Measurements from ENCODE around the gene TMEM63B.

Gene TMEM63B

DNA sequence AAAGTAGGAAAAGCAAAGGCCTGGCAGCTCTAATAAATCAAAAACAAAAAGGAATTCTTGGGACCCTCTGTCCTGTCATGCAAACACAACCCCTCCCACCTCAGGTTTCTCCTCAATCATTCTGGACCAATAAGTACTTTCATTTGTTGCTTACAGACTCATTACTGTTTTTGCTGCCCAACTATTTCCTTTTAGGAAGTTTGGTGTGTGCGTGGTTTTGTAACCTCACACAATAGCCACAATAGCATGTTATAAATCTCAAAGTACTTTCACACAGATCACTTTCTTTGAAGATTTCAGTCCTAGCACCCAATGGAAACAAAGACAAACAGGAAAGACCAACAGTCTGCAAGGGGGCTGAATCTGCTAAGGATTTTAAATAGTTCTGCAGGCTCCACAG, 4.6 kb upstream of the TMEM63B start:
- no peak overlapping the region for H3K9ac ChIP-seq (ENCODE audit: low read depth, low read length)
- H3K4me3 ChIP-seq (ENCODE audit: low read depth, low read length) = no peak overlapping the region
- H3K27me3 ChIP-seq (ENCODE audit: control insufficient read depth, insufficient read depth, low read length) = no peaks in the 10 kb centered on the region
- peaks cover 27% of the 10 kb centered on the region for H3K4me1 ChIP-seq (ENCODE audit: control insufficient read depth, insufficient read depth, low read length)
- no peak overlapping the region for H3K27ac ChIP-seq (ENCODE audit: low read depth, low read length)
- H3K36me3 ChIP-seq (ENCODE audit: control insufficient read depth, insufficient read depth, low read length) = no peaks in the 10 kb centered on the region
- no peaks in the 10 kb centered on the region for H3K9me3 ChIP-seq (ENCODE audit: control insufficient read depth, insufficient read depth, low read length)

DNA sequence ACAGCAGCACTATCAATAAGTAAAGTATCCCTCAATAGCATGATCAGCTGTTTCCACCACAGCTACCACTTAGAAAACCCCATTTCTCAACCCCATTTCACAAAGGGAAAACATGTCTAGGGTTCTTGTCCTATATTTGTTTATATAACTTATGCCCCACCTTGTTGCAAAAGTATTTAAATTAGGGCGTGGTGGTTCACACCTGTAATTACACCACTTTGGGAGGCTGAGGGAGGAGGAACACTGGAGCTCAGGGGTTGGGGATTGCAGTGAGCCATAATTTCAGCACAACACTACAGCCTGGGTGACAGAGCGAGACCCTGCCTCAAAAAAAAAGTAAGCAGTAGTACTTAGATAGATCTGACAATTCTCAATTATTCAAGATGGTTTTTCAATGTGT, 3.8 kb upstream of the TMEM63B start:
- Histone ChIP-seq H3K9ac (ENCODE audit: low read depth, low read length) (no peak overlapping the region), H3K27ac (ENCODE audit: low read depth, low read length) (no peak overlapping the region), H3K27me3 (ENCODE audit: control insufficient read depth, insufficient read depth, low read length) (no peaks in the 10 kb centered on the region), H3K4me1 (ENCODE audit: control insufficient read depth, insufficient read depth, low read length) (peaks cover 28% of the 10 kb centered on the region), H3K9me3 (ENCODE audit: control insufficient read depth, insufficient read depth, low read length) (no peaks in the 10 kb centered on the region), H3K36me3 (ENCODE audit: control insufficient read depth, insufficient read depth, low read length) (no peaks in the 10 kb centered on the region), H3K4me3 (ENCODE audit: low read depth, low read length) (no peak overlapping the region)

DNA sequence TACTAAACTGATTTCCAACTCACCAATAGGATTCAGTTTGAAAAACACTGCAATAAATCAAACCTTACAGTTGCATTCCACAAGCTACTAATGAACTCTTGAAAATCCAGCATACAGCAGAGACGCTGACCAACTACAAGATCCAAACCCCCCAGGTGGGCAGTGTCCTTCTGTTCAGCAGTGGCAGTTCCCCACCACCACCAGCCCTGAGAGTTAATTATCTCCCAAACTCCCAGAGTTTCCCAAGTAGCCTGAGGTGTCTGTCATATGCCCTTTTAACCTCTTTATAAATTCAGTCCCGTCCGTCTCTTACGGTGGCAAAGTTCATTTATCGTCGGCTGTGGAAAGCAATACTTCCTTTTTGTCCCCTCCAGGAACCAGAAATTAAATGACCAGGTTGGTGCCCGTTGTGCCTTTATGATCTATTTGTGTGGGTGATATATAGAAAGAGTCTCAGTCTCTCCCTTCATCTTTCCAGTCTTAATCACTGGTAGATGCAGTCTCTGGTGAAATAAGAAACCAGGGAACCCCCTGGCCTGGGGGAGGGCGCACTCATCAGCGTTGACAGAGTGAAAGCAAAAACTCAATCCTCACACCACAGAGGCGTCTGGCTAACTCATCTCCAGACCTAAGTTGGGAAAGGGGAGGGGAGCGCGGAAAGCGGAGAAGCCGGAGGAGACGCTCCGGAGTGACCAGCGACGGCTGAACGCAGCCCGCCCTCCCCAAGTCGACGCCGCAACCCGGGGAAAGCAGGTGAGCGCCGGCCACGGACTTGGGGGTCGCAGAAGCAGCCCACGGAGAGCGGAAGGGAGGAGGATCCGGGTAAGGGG, 819 bp upstream of the TMEM63B start:
- H3K4me3 ChIP-seq (ENCODE audit: low read depth, low read length) = peak overlapping the region; percentile 85
- peak overlapping the region; percentile 87 for H3K27ac ChIP-seq (ENCODE audit: low read depth, low read length)
- peaks cover 22% of the 10 kb centered on the region for H3K4me1 ChIP-seq (ENCODE audit: control insufficient read depth, insufficient read depth, low read length)
- H3K9ac ChIP-seq (ENCODE audit: low read depth, low read length) = peak overlapping the region; percentile 68
- H3K9me3 ChIP-seq (ENCODE audit: control insufficient read depth, insufficient read depth, low read length) = no peaks in the 10 kb centered on the region
- no peaks in the 10 kb centered on the region for H3K36me3 ChIP-seq (ENCODE audit: control insufficient read depth, insufficient read depth, low read length)
- no peaks in the 10 kb centered on the region for H3K27me3 ChIP-seq (ENCODE audit: control insufficient read depth, insufficient read depth, low read length)

DNA sequence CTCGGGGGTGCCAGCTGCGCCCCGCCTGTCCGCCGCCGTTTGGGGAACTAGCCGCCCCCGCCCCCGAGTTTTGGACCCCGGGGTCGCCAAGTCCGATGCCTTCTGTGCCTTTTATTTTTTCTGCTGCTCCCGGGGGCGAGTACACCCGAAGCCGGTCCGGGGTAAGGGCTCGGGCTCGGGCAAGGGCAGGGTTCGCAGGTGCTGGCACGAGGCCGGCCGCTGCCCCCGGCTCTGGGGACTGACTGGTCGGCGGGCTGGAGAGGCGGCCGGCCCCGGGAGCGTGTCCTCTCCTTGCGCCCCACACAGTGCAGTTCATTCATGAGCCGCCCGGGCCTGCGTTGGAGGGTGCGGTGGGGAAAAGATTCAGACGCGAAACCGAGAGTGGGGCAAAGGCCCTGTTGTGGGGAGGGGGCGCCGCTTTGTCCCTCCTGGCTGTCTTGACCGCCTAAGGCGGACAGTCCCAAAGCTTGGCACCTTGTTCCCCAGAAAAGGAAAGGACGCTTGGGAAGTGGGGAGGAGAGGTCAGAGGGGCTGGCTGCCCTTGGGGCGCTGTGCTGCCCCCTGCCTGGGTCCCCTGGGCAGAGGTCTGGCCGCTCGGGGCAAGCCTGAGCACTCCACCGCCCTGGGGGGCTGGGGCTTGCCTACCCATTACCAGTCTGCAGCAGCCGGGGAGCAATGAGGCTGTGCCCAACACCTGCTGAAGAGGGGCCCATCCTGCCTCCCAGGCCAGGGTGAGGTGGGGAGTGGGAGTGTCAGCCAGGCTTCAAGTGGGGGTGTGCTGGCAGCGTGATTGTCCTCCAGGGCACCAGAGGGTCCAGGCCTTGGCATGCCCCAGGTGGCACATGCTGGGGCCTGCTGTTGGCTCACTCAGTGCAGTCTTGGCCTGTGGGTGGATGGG, 915 bp downstream of the TMEM63B start:
- H3K4me3 ChIP-seq (ENCODE audit: low read depth, low read length) = peak overlapping the region; percentile 87
- H3K27me3 ChIP-seq (ENCODE audit: control insufficient read depth, insufficient read depth, low read length) = no peaks in the 10 kb centered on the region
- H3K27ac ChIP-seq (ENCODE audit: low read depth, low read length) = no peak overlapping the region
- H3K9ac ChIP-seq (ENCODE audit: low read depth, low read length) = peak overlapping the region; percentile 8; the same call in 1 of the 2 replicates
- H3K9me3 ChIP-seq (ENCODE audit: control insufficient read depth, insufficient read depth, low read length) = no peaks in the 10 kb centered on the region
- H3K36me3 ChIP-seq (ENCODE audit: control insufficient read depth, insufficient read depth, low read length) = no peaks in the 10 kb centered on the region
- H3K4me1 ChIP-seq (ENCODE audit: control insufficient read depth, insufficient read depth, low read length) = peaks cover 22% of the 10 kb centered on the region

DNA sequence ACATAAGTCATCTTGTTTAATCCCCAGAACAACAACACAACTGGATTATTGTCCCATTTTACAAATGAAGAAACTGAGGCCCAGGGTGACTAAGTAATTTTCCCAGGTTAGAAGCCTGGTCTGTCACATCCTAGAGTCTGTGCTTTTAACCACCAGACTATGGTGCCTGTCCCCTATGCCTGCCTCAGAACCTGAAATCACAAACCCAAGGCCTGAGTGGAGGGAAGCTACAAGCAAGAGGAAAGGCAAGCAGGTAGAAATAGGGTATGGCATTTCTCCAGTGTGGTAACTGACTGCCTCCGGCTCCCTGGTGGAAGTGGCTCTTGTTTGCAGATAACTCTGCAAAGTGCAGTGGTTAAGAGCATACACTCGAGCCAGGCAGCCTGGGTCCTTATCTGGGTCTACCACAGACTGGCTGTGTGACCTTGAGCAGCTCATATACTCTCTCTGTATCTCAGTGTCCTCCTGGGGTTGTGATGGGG, 2.5 kb downstream of the TMEM63B start:
- Histone ChIP-seq H3K4me3 (ENCODE audit: low read depth, low read length) (no peak overlapping the region), H3K9ac (ENCODE audit: low read depth, low read length) (no peak overlapping the region), H3K9me3 (ENCODE audit: control insufficient read depth, insufficient read depth, low read length) (no peaks in the 10 kb centered on the region), H3K4me1 (ENCODE audit: control insufficient read depth, insufficient read depth, low read length) (peaks cover 27% of the 10 kb centered on the region), H3K27me3 (ENCODE audit: control insufficient read depth, insufficient read depth, low read length) (no peaks in the 10 kb centered on the region), H3K36me3 (ENCODE audit: control insufficient read depth, insufficient read depth, low read length) (peaks cover 5% of the 10 kb centered on the region), H3K27ac (ENCODE audit: low read depth, low read length) (no peak overlapping the region)

DNA sequence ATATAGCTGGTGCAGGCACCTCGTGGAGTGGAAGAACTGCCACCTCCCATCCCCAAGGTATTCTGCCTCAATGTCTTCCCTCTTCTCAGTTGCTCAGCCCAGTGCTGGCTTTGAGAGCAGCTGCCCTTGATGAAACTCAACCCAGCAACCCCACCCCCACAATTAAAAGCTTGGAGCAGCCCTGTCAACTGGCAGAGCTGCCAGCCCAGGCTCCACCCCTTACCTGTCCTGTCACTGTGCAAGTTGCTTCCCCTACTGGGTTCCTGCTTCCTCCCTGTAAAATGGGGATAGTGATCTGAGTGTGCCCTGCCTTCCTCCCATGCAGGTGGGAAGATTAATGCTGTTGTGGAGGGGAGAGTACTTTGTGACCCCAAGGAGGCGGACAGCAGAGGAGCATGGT, 4.5 kb downstream of the TMEM63B start:
- H3K9ac ChIP-seq (ENCODE audit: low read depth, low read length) = no peak overlapping the region
- peaks cover 9% of the 10 kb centered on the region for H3K36me3 ChIP-seq (ENCODE audit: control insufficient read depth, insufficient read depth, low read length)
- no peaks in the 10 kb centered on the region for H3K27me3 ChIP-seq (ENCODE audit: control insufficient read depth, insufficient read depth, low read length)
- H3K4me3 ChIP-seq (ENCODE audit: low read depth, low read length) = no peak overlapping the region
- peaks cover 19% of the 10 kb centered on the region; the same call in 1 of the 2 replicates for H3K4me1 ChIP-seq (ENCODE audit: control insufficient read depth, insufficient read depth, low read length)
- no peaks in the 10 kb centered on the region for H3K9me3 ChIP-seq (ENCODE audit: control insufficient read depth, insufficient read depth, low read length)
- no peak overlapping the region for H3K27ac ChIP-seq (ENCODE audit: low read depth, low read length)

DNA sequence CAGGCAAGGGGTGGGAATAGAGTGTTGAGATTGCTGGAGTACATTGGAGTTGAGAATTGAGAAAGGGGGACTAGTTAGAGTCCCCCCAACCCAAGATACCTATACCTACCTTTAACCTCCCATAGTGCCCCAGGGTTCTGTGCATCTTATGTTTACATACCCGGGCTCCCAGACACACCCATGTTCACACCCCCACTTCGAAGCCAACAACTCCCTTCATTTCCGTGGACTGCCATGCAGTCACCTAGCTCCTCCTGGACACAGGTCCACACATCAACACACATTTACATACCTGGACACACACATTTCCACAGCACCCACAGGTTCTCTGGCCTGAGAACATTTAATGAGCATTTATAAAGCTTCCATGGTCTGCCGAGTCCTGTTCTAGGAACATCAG, 5.1 kb downstream of the TMEM63B start:
- peaks cover 19% of the 10 kb centered on the region; the same call in 1 of the 2 replicates for H3K4me1 ChIP-seq (ENCODE audit: control insufficient read depth, insufficient read depth, low read length)
- H3K4me3 ChIP-seq (ENCODE audit: low read depth, low read length) = no peak overlapping the region
- H3K9me3 ChIP-seq (ENCODE audit: control insufficient read depth, insufficient read depth, low read length) = no peaks in the 10 kb centered on the region
- H3K27ac ChIP-seq (ENCODE audit: low read depth, low read length) = no peak overlapping the region
- no peak overlapping the region for H3K9ac ChIP-seq (ENCODE audit: low read depth, low read length)
- no peaks in the 10 kb centered on the region for H3K27me3 ChIP-seq (ENCODE audit: control insufficient read depth, insufficient read depth, low read length)
- peaks cover 14% of the 10 kb centered on the region for H3K36me3 ChIP-seq (ENCODE audit: control insufficient read depth, insufficient read depth, low read length)

DNA sequence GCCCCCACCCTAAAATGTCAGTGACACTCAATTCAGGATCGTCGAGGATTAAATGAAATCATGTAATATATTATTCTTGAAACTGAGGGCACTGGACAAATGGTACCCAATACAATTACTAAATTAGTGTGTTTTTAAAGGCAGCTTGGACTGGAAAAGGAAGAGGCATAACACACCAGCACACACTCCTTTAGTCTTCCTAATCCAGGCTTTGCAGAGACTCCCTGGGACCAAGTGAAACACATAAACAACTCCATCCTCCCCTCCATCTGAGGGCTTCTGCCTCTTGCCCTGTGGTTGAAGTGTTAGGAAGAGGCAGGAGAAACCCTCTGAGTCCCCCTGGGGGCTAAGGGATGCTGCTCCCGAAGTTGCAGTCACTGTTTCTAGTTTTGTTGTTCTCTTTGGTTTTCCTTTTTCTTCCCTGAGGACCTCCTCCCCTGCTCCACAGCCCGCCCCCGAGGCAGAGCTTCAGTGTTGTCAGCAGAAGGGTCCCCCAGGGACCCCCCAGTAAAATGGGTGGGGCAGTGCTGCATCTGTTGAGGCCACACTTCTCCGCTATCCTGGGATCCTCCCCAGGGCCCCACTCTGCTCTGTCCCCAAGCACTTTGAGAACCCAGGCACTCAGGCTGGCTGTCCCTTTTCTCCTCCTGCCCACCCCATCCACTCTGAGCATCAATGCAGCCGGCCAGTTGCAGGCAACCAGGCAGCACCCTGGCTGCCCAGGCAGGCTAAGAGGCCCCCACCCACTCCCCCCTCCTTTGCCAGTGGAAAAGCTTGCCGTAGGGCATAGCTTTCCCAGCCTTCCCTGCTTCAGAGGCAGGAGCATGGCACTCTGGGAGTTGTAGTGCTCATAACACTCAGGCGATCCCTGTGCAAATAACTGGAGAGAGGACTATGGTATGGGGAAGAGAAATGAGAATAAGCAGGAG, 5.9 kb downstream of the TMEM63B start:
- Histone ChIP-seq H3K36me3 (ENCODE audit: control insufficient read depth, insufficient read depth, low read length) (peaks cover 15% of the 10 kb centered on the region), H3K27ac (ENCODE audit: low read depth, low read length) (peak overlapping the region; percentile 60), H3K27me3 (ENCODE audit: control insufficient read depth, insufficient read depth, low read length) (no peaks in the 10 kb centered on the region), H3K9ac (ENCODE audit: low read depth, low read length) (no peak overlapping the region), H3K4me3 (ENCODE audit: low read depth, low read length) (0 out of 2 replicates have a peak overlapping the region, but pooled peaks have one; percentile 27), H3K4me1 (ENCODE audit: control insufficient read depth, insufficient read depth, low read length) (peaks cover 21% of the 10 kb centered on the region; the same call in 1 of the 2 replicates), H3K9me3 (ENCODE audit: control insufficient read depth, insufficient read depth, low read length) (no peaks in the 10 kb centered on the region)

DNA sequence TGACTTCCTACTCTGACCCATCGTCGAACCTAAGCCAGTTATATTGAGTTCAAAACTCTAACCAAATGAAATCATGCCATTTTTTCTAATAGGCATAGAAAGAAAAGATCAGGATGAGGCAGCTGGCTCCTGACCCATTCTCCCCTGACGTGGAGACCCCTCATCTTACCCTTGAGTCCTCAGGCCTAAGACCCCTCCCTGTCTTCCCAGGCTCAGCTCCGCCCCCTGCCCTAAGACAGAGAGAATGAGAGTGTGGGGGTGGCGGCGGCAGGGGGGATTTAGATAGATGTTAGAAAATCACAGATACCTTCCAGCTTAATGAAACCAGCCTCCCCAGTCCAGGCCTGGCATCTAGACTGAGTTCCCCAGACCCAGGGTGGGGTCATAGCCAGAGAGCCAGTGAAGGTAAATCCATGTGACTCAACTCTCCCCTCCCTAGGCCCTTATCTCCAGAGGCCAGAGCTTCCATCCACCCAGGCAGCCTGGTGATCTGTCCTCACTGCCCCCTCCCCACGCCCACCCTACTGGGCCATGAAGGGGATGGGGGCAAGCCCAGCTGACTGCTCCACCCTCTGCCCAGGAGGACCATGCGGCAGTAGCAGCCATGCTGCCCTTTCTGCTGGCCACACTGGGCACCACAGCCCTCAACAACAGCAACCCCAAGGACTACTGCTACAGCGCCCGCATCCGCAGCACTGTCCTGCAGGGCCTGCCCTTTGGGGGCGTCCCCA, 6.8 kb downstream of the TMEM63B start:
- Histone ChIP-seq H3K9ac (ENCODE audit: low read depth, low read length) (no peak overlapping the region), H3K9me3 (ENCODE audit: control insufficient read depth, insufficient read depth, low read length) (no peaks in the 10 kb centered on the region), H3K4me3 (ENCODE audit: low read depth, low read length) (no peak overlapping the region), H3K27ac (ENCODE audit: low read depth, low read length) (no peak overlapping the region), H3K36me3 (ENCODE audit: control insufficient read depth, insufficient read depth, low read length) (peaks cover 15% of the 10 kb centered on the region), H3K4me1 (ENCODE audit: control insufficient read depth, insufficient read depth, low read length) (peaks cover 19% of the 10 kb centered on the region; the same call in 1 of the 2 replicates), H3K27me3 (ENCODE audit: control insufficient read depth, insufficient read depth, low read length) (no peaks in the 10 kb centered on the region)
